B cell (primary cell): Measurements from ENCODE around the gene ITGB7. TPM values are rescaled to one million over a fixed set of nuclear protein-coding genes. Genes with fewer than 3 reads are reported as not detected.
A peak's percentile ranks its signal among the peaks of the same experiment; 100 is the strongest.

Source experiments
- ATAC-seq: fragments of 200-7000 bp; cut with Tn5 transposase; one replicate; pipeline ENCODE4 v1.10.0; 2021; ENCODE audit warnings: low read depth, mild to moderate bottlenecking, moderate number of reproducible peaks, moderate library complexity
- CTCF ChIA-PET: fragments of 350-600 bp; sonication (Branson Sonifier 250); formaldehyde crosslinking; loops from one replicate; lab custom pipeline; 2021; ENCODE audit warnings: antibody characterized with exemption, inconsistent platforms; lab: Charles Lee
- POLR2A ChIA-PET: fragments of 350-600 bp; sonication (Branson Sonifier 250); formaldehyde crosslinking; loops from one replicate; lab custom pipeline; 2021; ENCODE audit warnings: antibody characterized with exemption; lab: Charles Lee
- DNase-seq: peaks from one replicate; pipeline ENCODE4 v3.0.0; 2013
- H2AFZ ChIP-seq: 2 replicates; pipeline ENCODE4 v1.6.1; 2012; ENCODE audit warnings: mild to moderate bottlenecking, low read depth, low read length; ENCODE audit not compliant: insufficient read depth, poor library complexity, severe bottlenecking
- H3K27ac ChIP-seq, 2 donors: 1 replicate in 1 of 2; 2 replicates in 1 of 2; pipeline ENCODE4 v1.5.1; 2012 to 2013; ENCODE audit warnings: low read length in 2 of 2, mild to moderate bottlenecking in 2 of 2, moderate library complexity in 1 of 2
- H3K27me3 ChIP-seq, 4 experiments: fragments of 200-600 bp in 1 of 4; sonication (generic) in 1 of 4; replicated peaks in 1 of 4; 1 replicate in 2 of 4; 2 replicates in 2 of 4; pipeline versions ENCODE4 v1.6.1 to v1.7.0; 2013 to 2016; ENCODE audit warnings: low read length in 3 of 4, mild to moderate bottlenecking in 2 of 4, mixed read lengths in 1 of 4, moderate library complexity in 1 of 4; ENCODE audit not compliant: insufficient read depth in 4 of 4, control insufficient read depth in 3 of 4; ENCODE audit errors: control extremely low read depth in 1 of 4
- H3K36me3 ChIP-seq, 2 experiments: replicated peaks in 1 of 2; 1 replicate in 1 of 2; 2 replicates in 1 of 2; pipeline versions ENCODE4 v1.6.1 to v1.7.1; 2013; ENCODE audit warnings: low read length in 1 of 2; ENCODE audit not compliant: insufficient read depth in 2 of 2, control insufficient read depth in 1 of 2; ENCODE audit errors: control extremely low read depth in 1 of 2, extremely low read depth in 1 of 2
- H3K4me1 ChIP-seq, 2 donors: fragments of 200-600 bp in 1 of 2; sonication (generic) in 1 of 2; 1 replicate in 1 of 2; 2 replicates in 1 of 2; pipeline versions ENCODE4 v1.5.1 to v1.6.1; 2013 to 2017; ENCODE audit warnings: low read length in 2 of 2; ENCODE audit not compliant: control insufficient read depth in 2 of 2, insufficient read depth in 2 of 2
- H3K4me2 ChIP-seq: replicated peaks from 2 replicates; pipeline ENCODE3; 2012; ENCODE audit warnings: mild to moderate bottlenecking, low read depth, low read length; ENCODE audit not compliant: poor library complexity, severe bottlenecking
- H3K4me3 ChIP-seq, 5 experiments: fragments of 200-600 bp in 1 of 5; sonication (generic) in 1 of 5; 1 replicate in 3 of 5; 2 replicates in 2 of 5; pipeline versions ENCODE4 v1.5.1 to v1.7.0; 2011 to 2016; ENCODE audit warnings: low read length in 4 of 5, mild to moderate bottlenecking in 4 of 5, low read depth in 2 of 5, control low read depth in 1 of 5, moderate library complexity in 1 of 5; ENCODE audit not compliant: insufficient read depth in 1 of 5; ENCODE audit errors: control extremely low read depth in 1 of 5, extremely low read depth in 1 of 5
- H3K79me2 ChIP-seq: fragments of 200-600 bp; sonication (generic); one replicate; pipeline ENCODE4 v1.6.0; 2016; ENCODE audit warnings: low read length; ENCODE audit not compliant: control insufficient read depth, insufficient read depth
- H3K9ac ChIP-seq: fragments of 200-600 bp; sonication (generic); 2 replicates; pipeline ENCODE4 v1.6.1; 2017; ENCODE audit warnings: mild to moderate bottlenecking, low read length, moderate library complexity
- H3K9me3 ChIP-seq, 3 donors: one replicate each; pipeline versions ENCODE4 v1.6.1 to v1.7.1; 2013; ENCODE audit warnings: low read length in 2 of 3; ENCODE audit not compliant: control insufficient read depth in 2 of 3, insufficient read depth in 1 of 3; ENCODE audit errors: control extremely low read depth in 1 of 3
- H4K20me1 ChIP-seq: 2 replicates; pipeline ENCODE4 v1.6.0; 2012; ENCODE audit warnings: mild to moderate bottlenecking, low read length; ENCODE audit not compliant: insufficient read depth, control insufficient read depth, poor library complexity, severe bottlenecking
- H3K27ac Mint-ChIP-seq: one replicate; pipeline ENCODE4 v1.8.0; 2021; ENCODE audit warnings: mixed read lengths
- H3K27me3 Mint-ChIP-seq: one replicate; pipeline ENCODE4 v1.8.0; 2021; ENCODE audit warnings: mixed read lengths
- H3K4me1 Mint-ChIP-seq: one replicate; pipeline ENCODE4 v1.8.0; 2021; ENCODE audit warnings: mixed read lengths
- H3K4me3 Mint-ChIP-seq: one replicate; pipeline ENCODE4 v1.8.0; 2021; ENCODE audit warnings: mixed read lengths
- H3K9me3 Mint-ChIP-seq: one replicate; pipeline ENCODE4 v1.8.0; 2022; ENCODE audit warnings: mixed read lengths; ENCODE audit not compliant: insufficient read depth
- CTCF ChIP-seq: fragments of 200-600 bp; IDR thresholded peaks from one replicate; pipeline ENCODE4 v1.8.0; 2022; ENCODE audit warnings: antibody characterized with exemption, mild to moderate bottlenecking
- EZH2 ChIP-seq: IDR thresholded peaks from 2 replicates; pipeline ENCODE4 v1.6.1; 2012; ENCODE audit warnings: borderline replicate concordance, low read depth, mild to moderate bottlenecking, moderate library complexity, low read length; ENCODE audit not compliant: insufficient read depth, poor library complexity, severe bottlenecking
- WGBS: methylation state at CpG from one replicate; pipeline ENCODE4 v1.1.5; 2013; ENCODE audit warnings: missing lambda C conversion rate; ENCODE audit not compliant: insufficient coverage; 5-methylcytosine and 5-hydroxymethylcytosine counted together
- intact Hi-C: fragments of 100-400 bp; cut with micrococcal nuclease; formaldehyde crosslinking; loops from one replicate; pipeline ENCODE4 v1.10.0; 2022
- polyA plus RNA-seq: library from polyadenylated mRNA; depleted of rRNA; stranded (reverse); fragments of >200 nt; gene quantifications from 2 replicates; pipeline ENCODE4 v1.2.3, GENCODE V29; 2012
- total RNA-seq, 2 donors: library from RNA; stranded (reverse); fragments of 120-200 nt in 1 of 2; gene quantifications; 1 replicate in 1 of 2; 2 replicates in 1 of 2; pipeline versions ENCODE4 v1.2.3 to v1.2.4, GENCODE V29; 2013 to 2022

The ITGB7 gene
- total and polyA plus RNA-seq, 2 donors (not counting 1 experiment from before 2014, with no cell fraction given), result 199 to 265 TPM

GRCh38 chr12:53221203-53222080 lies 14.4 kb upstream of the ITGB7 start:
- Mint-ChIP-seq H3K4me1 (peaks cover 46% of the 10 kb centered on the region), H3K27ac (peak overlapping the region; percentile 98), H3K4me3 (peak overlapping the region; percentile 97), H3K9me3 (no peaks in the 10 kb centered on the region), H3K27me3 (no peaks in the 10 kb centered on the region)
- peak overlapping the region; percentile 98 for H3K4me2 ChIP-seq
- whole genome bisulfite sequencing, result under 1% methylated on average over 54 of the region's 72 CpGs
- H3K9ac ChIP-seq, result peak overlapping the region; percentile 95
- ChIA-PET CTCF (interaction anchor here (0.6 to 17.1 kb wide), 11 partner anchors 13 to 280 kb away, joined by 3 to 721 read pairs (median 8); partner anchors contain the start of genes AAAS, CSAD, ESPL1 and ITGB7), POLR2A (interaction anchor here (0.7 to 3.4 kb wide), 7 partner anchors 12 to 103 kb away, joined by 5 to 29 read pairs (median 11); partner anchors contain the start of genes CSAD, ESPL1, PFDN5 and ZNF740)
- peak overlapping the region; percentile 93 to 95 for H3K27ac ChIP-seq
- no peaks in the 10 kb centered on the region for H3K79me2 ChIP-seq
- intact Hi-C loops, result loop anchor here (1.0 to 2.0 kb wide), 6 partner anchors 15 to 157 kb away; partner anchors contain the start of genes CSAD, ITGB7, MYG1 and ZNF740
- H3K4me3 ChIP-seq, result peak overlapping the region; percentile 63 to 100 (median 84)
- no peaks in the 10 kb centered on the region for H3K9me3 ChIP-seq
- no peaks in the 10 kb centered on the region for H4K20me1 ChIP-seq
- H3K4me1 ChIP-seq, result peaks cover 33 to 50% of the 10 kb centered on the region in 2 donors
- H3K36me3 ChIP-seq, result no peaks in the 10 kb centered on the region
- H3K27me3 ChIP-seq, result no peaks in the 10 kb centered on the region
- DNase-seq, result no peak
- H2AFZ ChIP-seq, result peak overlapping the region; percentile 97
- peak; percentile 46 for ATAC-seq
- TF ChIP-seq CTCF (peak; percentile 19), EZH2 (no peak)
